ENCODE data around the gene PTGFR.

Gene PTGFR

GRCh38 chr1:78475888-78476610, 14.7 kb upstream of the PTGFR start:
- no peak for TF ChIP-seq CTCF (IDR thresholded peaks at IDR 0.05; ENCODE audit: insufficient read depth, low read length, poor library complexity, severe bottlenecking)
- Histone ChIP-seq H3K4me3 (replicated peaks; ENCODE audit: low read depth, low read length) (no peak overlapping the region), H3K36me3 (ENCODE audit: control insufficient read depth, insufficient read depth, low read length) (no peaks in the 10 kb centered on the region), H3K27me3 (replicated peaks; ENCODE audit: control insufficient read depth, insufficient read depth, low read length) (no peaks in the 10 kb centered on the region)
- no peak for DNase-seq (ENCODE audit: extremely low read depth, insufficient read length)

GRCh38 chr1:78483903-78484302, 6.9 kb upstream of the PTGFR start:
- no peak for TF ChIP-seq CTCF (IDR thresholded peaks at IDR 0.05; ENCODE audit: insufficient read depth, low read length, poor library complexity, severe bottlenecking)
- H3K4me3 ChIP-seq (replicated peaks; ENCODE audit: low read depth, low read length): no peak overlapping the region
- H3K27me3 ChIP-seq (replicated peaks; ENCODE audit: control insufficient read depth, insufficient read depth, low read length): no peaks in the 10 kb centered on the region
- DNase-seq (ENCODE audit: extremely low read depth, insufficient read length): no peak
- no peaks in the 10 kb centered on the region for H3K36me3 ChIP-seq (ENCODE audit: control insufficient read depth, insufficient read depth, low read length)

- H3K36me3 ChIP-seq (ENCODE audit: control insufficient read depth, insufficient read depth, low read length): no peaks in the 10 kb centered on the region
- no peaks in the 10 kb centered on the region for H3K27me3 ChIP-seq (replicated peaks; ENCODE audit: control insufficient read depth, insufficient read depth, low read length)
- no peak for DNase-seq (ENCODE audit: extremely low read depth, insufficient read length)
- TF ChIP-seq CTCF (IDR thresholded peaks at IDR 0.05; ENCODE audit: insufficient read depth, low read length, poor library complexity, severe bottlenecking): no peak
- H3K4me3 ChIP-seq (replicated peaks; ENCODE audit: low read depth, low read length): no peak overlapping the region
Measured at GRCh38 chr1:78491451-78492071, 787 bp downstream of the PTGFR start.

- no peak for TF ChIP-seq CTCF (IDR thresholded peaks at IDR 0.05; ENCODE audit: insufficient read depth, low read length, poor library complexity, severe bottlenecking)
- no peaks in the 10 kb centered on the region for H3K27me3 ChIP-seq (replicated peaks; ENCODE audit: control insufficient read depth, insufficient read depth, low read length)
- DNase-seq (ENCODE audit: extremely low read depth, insufficient read length): no peak
- no peak overlapping the region for H3K4me3 ChIP-seq (replicated peaks; ENCODE audit: low read depth, low read length)
- H3K36me3 ChIP-seq (ENCODE audit: control insufficient read depth, insufficient read depth, low read length): no peaks in the 10 kb centered on the region
Measured at GRCh38 chr1:78492386-78492950, 1.7 kb downstream of the PTGFR start.

GRCh38 chr1:78493451-78493850, 2.7 kb downstream of the PTGFR start:
- Histone ChIP-seq H3K27me3 (replicated peaks; ENCODE audit: control insufficient read depth, insufficient read depth, low read length) (no peaks in the 10 kb centered on the region), H3K4me3 (replicated peaks; ENCODE audit: low read depth, low read length) (no peak overlapping the region), H3K36me3 (ENCODE audit: control insufficient read depth, insufficient read depth, low read length) (no peaks in the 10 kb centered on the region)
- no peak for TF ChIP-seq CTCF (IDR thresholded peaks at IDR 0.05; ENCODE audit: insufficient read depth, low read length, poor library complexity, severe bottlenecking)
- DNase-seq (ENCODE audit: extremely low read depth, insufficient read length): no peak

All from GM06990 (cell line).